H1 (cell line): ENCODE data around the gene RASD1. TPM values are rescaled to one million over a fixed set of nuclear protein-coding genes. Genes with fewer than 3 reads are reported as not detected.

Source experiments
- CTCF ChIA-PET: fragments of 300-600 bp; sonication (Branson Sonifier 250); formaldehyde crosslinking; loops from one replicate; lab custom pipeline; 2021; ENCODE audit not compliant: partially characterized antibody; lab: Charles Lee
- POLR2A ChIA-PET: fragments of 300-600 bp; sonication (Branson Sonifier 250); formaldehyde crosslinking; loops from one replicate; lab custom pipeline; 2021; ENCODE audit warnings: inconsistent platforms; ENCODE audit not compliant: partially characterized antibody; lab: Charles Lee
- DNase-seq, 2 experiments: peaks; one replicate each; pipeline versions ENCODE4 v3.0.0 to v3.0.0-alpha.2; 2010 to 2022; ENCODE audit warnings: low spot score in 2 of 2, low read depth in 1 of 2, mixed read lengths in 1 of 2
- FAIRE-seq: peaks from 2 replicates; lab custom pipeline; 2011; peaks lifted over from hg19 to GRCh38; lab: Jason Lieb, UNC
- H2AFZ ChIP-seq: 2 replicates; pipeline ENCODE4 v1.8.1; 2012; ENCODE audit warnings: low read length, inconsistent platforms
- H2AK5ac ChIP-seq: 2 replicates; pipeline ENCODE4 v1.6.1; 2013; ENCODE audit warnings: low read depth, low read length
- H2BK120ac ChIP-seq: replicated peaks from 2 replicates; pipeline ENCODE3; 2013; ENCODE audit warnings: low read depth, low read length, inconsistent platforms
- H2BK12ac ChIP-seq: 2 replicates; pipeline ENCODE4 v1.6.1; 2013; ENCODE audit warnings: low read depth, low read length
- H2BK15ac ChIP-seq: 2 replicates; pipeline ENCODE4 v1.6.1; 2013; ENCODE audit warnings: low read length
- H2BK20ac ChIP-seq: 2 replicates; pipeline ENCODE4 v1.6.1; 2013; ENCODE audit warnings: low read length
- H2BK5ac ChIP-seq: 2 replicates; pipeline ENCODE4 v1.6.1; 2013; ENCODE audit warnings: low read depth, low read length
- H3K14ac ChIP-seq: 2 replicates; pipeline ENCODE4 v1.6.1; 2013; ENCODE audit warnings: inconsistent platforms; ENCODE audit not compliant: insufficient read length
- H3K18ac ChIP-seq: 2 replicates; pipeline ENCODE4 v1.6.1; 2013; ENCODE audit warnings: low read length; ENCODE audit errors: extremely low read depth
- H3K23ac ChIP-seq: 2 replicates; pipeline ENCODE4 v1.6.1; 2013; ENCODE audit warnings: inconsistent platforms; ENCODE audit not compliant: insufficient read length
- H3K23me2 ChIP-seq: 2 replicates; pipeline ENCODE4 v1.6.1; 2013; ENCODE audit warnings: low read depth, low read length
- H3K27ac ChIP-seq: 2 replicates; pipeline ENCODE4 v1.6.1; 2011; ENCODE audit warnings: low read depth, low read length, inconsistent platforms
- H3K27me3 ChIP-seq, 4 experiments: replicated peaks in 1 of 4; 1 replicate in 1 of 4; 2 replicates in 3 of 4; pipeline versions ENCODE4 v1.6.1 to v1.8.1; 2011 to 2013; ENCODE audit warnings: low read length in 3 of 4, mild to moderate bottlenecking in 3 of 4, inconsistent platforms in 2 of 4, mixed read lengths in 2 of 4, moderate library complexity in 1 of 4; ENCODE audit not compliant: control insufficient read depth in 3 of 4, insufficient read depth in 3 of 4; ENCODE audit errors: extremely low read depth in 1 of 4
- H3K36me3 ChIP-seq, 4 experiments: 2 replicates each; pipeline versions ENCODE4 v1.6.1 to v1.8.1; 2011 to 2013; ENCODE audit warnings: mild to moderate bottlenecking in 4 of 4, low read length in 3 of 4, moderate library complexity in 2 of 4, control low read depth in 1 of 4, inconsistent platforms in 1 of 4; ENCODE audit not compliant: insufficient read depth in 4 of 4, control insufficient read depth in 2 of 4
- H3K4ac ChIP-seq: replicated peaks from 2 replicates; pipeline ENCODE3; 2013; ENCODE audit warnings: low read length, low read depth, mixed read lengths, inconsistent platforms; ENCODE audit not compliant: insufficient read length
- H3K4me1 ChIP-seq, 4 experiments: replicated peaks in 1 of 4; 1 replicate in 1 of 4; 2 replicates in 3 of 4; pipeline versions ENCODE4 v1.6.1 to v1.8.1; 2011 to 2013; ENCODE audit warnings: low read length in 3 of 4, inconsistent platforms in 2 of 4, mixed read lengths in 1 of 4; ENCODE audit not compliant: insufficient read depth in 4 of 4, control insufficient read depth in 3 of 4
- H3K4me2 ChIP-seq, 2 experiments: 2 replicates each; pipeline versions ENCODE4 v1.6.1 to v1.8.1; 2011 to 2013; ENCODE audit warnings: low read depth in 2 of 2, low read length in 2 of 2, control low read depth in 1 of 2, inconsistent platforms in 1 of 2, mild to moderate bottlenecking in 1 of 2; ENCODE audit not compliant: insufficient read depth in 1 of 2
- H3K4me3 ChIP-seq, 4 experiments: fragments of 200-600, 300-600 bp in 1 of 4; sonication (generic), shearing (Covaris generic), sonication (Bioruptor Twin) in 1 of 4; 2 replicates each; pipeline versions ENCODE4 v1.5.1 to v1.8.1; 2011 to 2016; ENCODE audit warnings: low read length in 4 of 4, low read depth in 3 of 4, control low read depth in 2 of 4, inconsistent platforms in 2 of 4, mild to moderate bottlenecking in 2 of 4, mixed read lengths in 1 of 4, moderate library complexity in 1 of 4; ENCODE audit not compliant: insufficient read depth in 2 of 4; ENCODE audit errors: extremely low read depth in 1 of 4
- H3K56ac ChIP-seq: replicated peaks from 2 replicates; pipeline ENCODE3; 2013; ENCODE audit warnings: low read depth, mild to moderate bottlenecking, mixed read lengths, low read length, inconsistent platforms; ENCODE audit not compliant: insufficient read length
- H3K79me1 ChIP-seq: 2 replicates; pipeline ENCODE4 v1.6.1; 2013; ENCODE audit warnings: low read depth, low read length, control low read depth
- H3K79me2 ChIP-seq, 2 experiments: 2 replicates each; pipeline versions ENCODE4 v1.6.1 to v1.8.1; 2012 to 2013; ENCODE audit warnings: low read length in 2 of 2, mild to moderate bottlenecking in 2 of 2, inconsistent platforms in 1 of 2; ENCODE audit not compliant: insufficient read depth in 2 of 2, control insufficient read depth in 1 of 2
- H3K9ac ChIP-seq, 4 experiments: replicated peaks in 1 of 4; 1 replicate in 1 of 4; 2 replicates in 3 of 4; pipeline versions ENCODE4 v1.6.1 to v1.8.1; 2011 to 2013; ENCODE audit warnings: low read depth in 3 of 4, low read length in 3 of 4, control low read depth in 2 of 4, mild to moderate bottlenecking in 2 of 4, moderate library complexity in 2 of 4, inconsistent platforms in 1 of 4; ENCODE audit errors: extremely low read depth in 1 of 4
- H3K9me3 ChIP-seq, 2 experiments: 2 replicates each; pipeline versions ENCODE4 v1.6.1 to v1.8.1; 2012 to 2013; ENCODE audit warnings: mild to moderate bottlenecking in 2 of 2, moderate library complexity in 2 of 2, control low read depth in 1 of 2, inconsistent platforms in 1 of 2, low read depth in 1 of 2, low read length in 1 of 2, mixed read lengths in 1 of 2; ENCODE audit not compliant: insufficient read depth in 2 of 2
- H4K20me1 ChIP-seq, 2 experiments: replicated peaks in 1 of 2; 2 replicates each; pipeline versions ENCODE3 to v1.8.1; 2011 to 2013; ENCODE audit warnings: inconsistent platforms in 2 of 2, low read length in 2 of 2, mild to moderate bottlenecking in 1 of 2; ENCODE audit not compliant: insufficient read depth in 2 of 2, control insufficient read depth in 1 of 2
- H4K5ac ChIP-seq: 2 replicates; pipeline ENCODE4 v1.6.1; 2013; ENCODE audit warnings: low read length, low read depth, mixed read lengths, inconsistent platforms; ENCODE audit not compliant: insufficient read length
- H4K8ac ChIP-seq: 2 replicates; pipeline ENCODE4 v1.8.0; 2013; ENCODE audit warnings: mild to moderate bottlenecking, moderate library complexity, low read length, inconsistent platforms; ENCODE audit not compliant: insufficient read depth; ENCODE audit errors: extremely low read depth
- H4K91ac ChIP-seq: replicated peaks from 2 replicates; pipeline ENCODE3; 2013; ENCODE audit warnings: low read length, mixed read lengths, inconsistent platforms; ENCODE audit not compliant: insufficient read length
- EGR1 ChIP-seq: IDR thresholded peaks from 2 replicates; pipeline ENCODE4 v1.6.1; 2011; ENCODE audit warnings: low read depth, low read length, borderline replicate concordance
- FOSL1 ChIP-seq: IDR thresholded peaks from 2 replicates; pipeline ENCODE4 v1.6.1; 2011; ENCODE audit warnings: mild to moderate bottlenecking, low read depth, low read length, moderate library complexity; ENCODE audit not compliant: insufficient read depth
- GTF2F1 ChIP-seq: IDR thresholded peaks from 2 replicates; pipeline ENCODE4 v1.6.1; 2012; ENCODE audit warnings: low read depth, low read length, improper control_type of control experiment, borderline replicate concordance
- HDAC6 ChIP-seq: IDR thresholded peaks from one replicate; pipeline ENCODE4 v1.7.1; 2012; ENCODE audit warnings: low read depth, mild to moderate bottlenecking, inconsistent platforms, low read length, moderate library complexity
- JUND ChIP-seq: IDR thresholded peaks from 2 replicates; pipeline ENCODE4 v1.6.1; 2011; ENCODE audit warnings: mild to moderate bottlenecking, improper control_type of control experiment, low read length
- PHF8 ChIP-seq: fragments of 200-600 bp; sonication (generic); conservative IDR thresholded peaks from 2 replicates; pipeline ENCODE4 v1.7.1; 2012; ENCODE audit warnings: low read depth, mild to moderate bottlenecking, inconsistent platforms, low read length, moderate library complexity
- POLR2A ChIP-seq, 2 experiments: IDR thresholded peaks; 1 replicate in 1 of 2; 2 replicates in 1 of 2; pipeline ENCODE4 v1.6.1; 2011; ENCODE audit warnings: low read depth in 2 of 2, low read length in 2 of 2, mild to moderate bottlenecking in 2 of 2; ENCODE audit errors: control extremely low read depth in 1 of 2
- SIN3A ChIP-seq, 2 experiments: IDR thresholded peaks in 1 of 2; conservative IDR thresholded peaks in 1 of 2; 2 replicates each; pipeline ENCODE4 v1.6.1; 2011 to 2012; ENCODE audit warnings: low read length in 2 of 2, improper control_type of control experiment in 1 of 2, low read depth in 1 of 2, mild to moderate bottlenecking in 1 of 2
- SIRT6 ChIP-seq: IDR thresholded peaks from one replicate; pipeline ENCODE4 v1.7.1; 2012; ENCODE audit warnings: low read length, inconsistent platforms
- SP1 ChIP-seq: IDR thresholded peaks from 2 replicates; pipeline ENCODE4 v1.6.1; 2011; ENCODE audit warnings: low read depth, low read length
- SRF ChIP-seq: IDR thresholded peaks from 2 replicates; pipeline ENCODE4 v1.6.1; 2011; ENCODE audit warnings: mild to moderate bottlenecking, low read depth, low read length, moderate library complexity
- SUZ12 ChIP-seq: fragments of 200-600 bp; sonication (generic); IDR thresholded peaks from 2 replicates; pipeline ENCODE4 v1.6.1; 2012; ENCODE audit warnings: mild to moderate bottlenecking, inconsistent platforms, low read length, moderate library complexity, mixed read lengths
- WGBS, 2 experiments: shearing (Covaris generic) in 1 of 2; methylation state at CpG; one replicate each; pipeline versions ENCODE4 v1.1.6 to v1.1.7; 2013 to 2015; ENCODE audit warnings: low lambda C conversion rate in 2 of 2, mixed read lengths in 2 of 2, inconsistent platforms in 1 of 2, low coverage in 1 of 2, missing lambda C conversion rate in 1 of 2; ENCODE audit not compliant: insufficient replicate concordance in 2 of 2, insufficient coverage in 1 of 2, insufficient read length in 1 of 2; ENCODE audit errors: extremely low coverage in 1 of 2, missing lambda C conversion rate in 1 of 2; 5-methylcytosine and 5-hydroxymethylcytosine counted together
- polyA plus RNA-seq, 7 experiments: library from polyadenylated mRNA; depleted of rRNA in 3 of 7; stranded (reverse) in 5 of 7; unstranded in 2 of 7; fragments of >200 nt in 5 of 7; fragments of 200-250 nt in 2 of 7; gene quantifications; 1 replicate in 5 of 7; 2 replicates in 1 of 7; 4 replicates in 1 of 7; pipeline versions ENCODE4 v1.2.1 to v1.2.3, GENCODE V29; 2011 to 2013; ENCODE audit warnings: missing spikeins in 2 of 7, mixed read lengths in 2 of 7
- total RNA-seq: library from RNA; stranded (reverse); fragmentation: NEBNext Ultra II Directional; extraction: Animal tissue kit (Norgen Biotek cat#: 25700); gene quantifications from 2 replicates; pipeline ENCODE4 v1.2.1, GENCODE V29; 2021
- TF ChIP-seq, protein P1 (sequence below): IDR thresholded peaks from 2 replicates; pipeline ENCODE4 v1.6.1; 2012; ENCODE audit warnings: inconsistent platforms
- TF ChIP-seq, protein P2 (sequence below): IDR thresholded peaks from 2 replicates; pipeline ENCODE4 v1.6.1; 2012; ENCODE audit warnings: inconsistent platforms

The RASD1 gene
- total and polyA plus RNA-seq, 2 of the 8 experiments (the other 6 are each of a cell fraction or from before 2014, with no cell fraction given): 2.3 to 2.6 TPM

DNA sequence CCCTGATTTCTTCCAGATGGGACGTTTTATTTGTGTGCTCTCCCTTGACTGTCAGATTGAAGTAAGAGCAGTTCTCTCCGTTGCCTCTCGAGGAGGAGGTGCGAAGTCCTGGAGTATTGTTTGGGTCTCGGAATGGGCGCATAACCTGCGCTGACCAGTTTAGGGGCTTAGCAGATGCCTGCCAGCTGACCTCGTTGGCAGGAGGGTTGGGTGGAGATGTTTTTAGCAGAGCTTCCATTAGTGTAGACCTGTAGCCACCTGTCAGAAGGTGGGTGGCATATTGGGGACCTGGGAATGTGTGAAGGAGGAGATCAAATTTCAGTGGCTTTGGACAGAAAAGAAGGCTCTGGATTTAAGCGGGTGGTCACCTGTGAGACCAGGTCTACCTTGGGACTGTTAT is 3.6 kb downstream of the RASD1 start:
- peaks cover 2% of the 10 kb centered on the region for H3K79me1 ChIP-seq
- no peak overlapping the region for H2AK5ac ChIP-seq
- DNase-seq (no peak), FAIRE-seq (no peak)
- WGBS, 2 experiments: 90% methylated on average over 9 of the region's 9 CpGs; no CpG with 5 or more reads in 1 of the 2 experiments
- H3K23me2 ChIP-seq: peaks cover 23% of the 10 kb centered on the region; the same call in 1 of the 2 replicates
- H3K4me3 ChIP-seq: no peak overlapping the region
- H3K27me3 ChIP-seq: peaks cover 14 to 26% (median 22%) of the 10 kb centered on the region in 4 experiments; a peak in 6 of 7 replicates
- no peak overlapping the region; a peak in 1 of 4 replicates for H3K4me2 ChIP-seq
- H3K36me3 ChIP-seq: peaks cover 3 to 19% (median 15%) of the 10 kb centered on the region in 4 experiments; a peak in 7 of 8 replicates
- no peak overlapping the region for H2BK20ac ChIP-seq
- H3K18ac ChIP-seq: no peak overlapping the region
- no peak overlapping the region for H3K9ac ChIP-seq
- peaks cover 21 to 22% of the 10 kb centered on the region in 2 experiments for H4K20me1 ChIP-seq
- H2BK15ac ChIP-seq: no peak overlapping the region
- no peak overlapping the region for H2AFZ ChIP-seq
- H4K8ac ChIP-seq: no peak overlapping the region; the same call in 1 of the 2 replicates
- no peak overlapping the region for H3K27ac ChIP-seq
- H2BK120ac ChIP-seq: no peak overlapping the region
- peaks cover 0 to 2% of the 10 kb centered on the region in 2 experiments; a peak in 1 of 4 replicates for H3K79me2 ChIP-seq
- no peak overlapping the region for H3K56ac ChIP-seq
- no peak overlapping the region for H4K91ac ChIP-seq
- POLR2A ChIA-PET: no interaction called here
- H3K23ac ChIP-seq: no peak overlapping the region
- no peak overlapping the region for H2BK12ac ChIP-seq
- no peak overlapping the region for H2BK5ac ChIP-seq
- CTCF ChIA-PET: interaction anchor here (1.0 to 4.4 kb wide), 7 partner anchors 8 to 149 kb away, joined by 3 to 38 read pairs (median 5); no protein-coding TSS in a partner anchor
- no peak overlapping the region for H4K5ac ChIP-seq
- H3K14ac ChIP-seq: no peak overlapping the region
- no peaks in the 10 kb centered on the region for H3K9me3 ChIP-seq
- H3K4me1 ChIP-seq: peaks cover 5 to 28% (median 22%) of the 10 kb centered on the region in 4 experiments
- H3K4ac ChIP-seq: no peak overlapping the region
- TF ChIP-seq SP1 (no peak), SRF (no peak), JUND (no peak), SIN3A (conservative IDR thresholded peaks at IDR 0.05 in 1 of 2, IDR thresholded peaks at IDR 0.05 in 1 of 2; ENCODE audit: low read depth in 1 of 2, low read length in 2 of 2) (no peak), SUZ12 (no peak), GTF2F1 (no peak), PHF8 (no peak), HDAC6 (no peak), FOSL1 (no peak), EGR1 (no peak), SIRT6 (no peak), POLR2A (IDR thresholded peaks at IDR 0.05; ENCODE audit: control extremely low read depth in 1 of 2, low read depth in 2 of 2, low read length in 2 of 2) (no peak)
- TF ChIP-seq, protein P1, sequence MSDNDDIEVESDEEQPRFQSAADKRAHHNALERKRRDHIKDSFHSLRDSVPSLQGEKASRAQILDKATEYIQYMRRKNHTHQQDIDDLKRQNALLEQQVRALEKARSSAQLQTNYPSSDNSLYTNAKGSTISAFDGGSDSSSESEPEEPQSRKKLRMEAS: no peak
- TF ChIP-seq, protein P2, sequence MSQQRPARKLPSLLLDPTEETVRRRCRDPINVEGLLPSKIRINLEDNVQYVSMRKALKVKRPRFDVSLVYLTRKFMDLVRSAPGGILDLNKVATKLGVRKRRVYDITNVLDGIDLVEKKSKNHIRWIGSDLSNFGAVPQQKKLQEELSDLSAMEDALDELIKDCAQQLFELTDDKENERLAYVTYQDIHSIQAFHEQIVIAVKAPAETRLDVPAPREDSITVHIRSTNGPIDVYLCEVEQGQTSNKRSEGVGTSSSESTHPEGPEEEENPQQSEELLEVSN: no peak
